Mucosa of descending colon (tissue), 3 donors: ENCODE data around the gene PCDHGA5. TPM values are rescaled to one million over a fixed set of nuclear protein-coding genes. Genes with fewer than 3 reads are reported as not detected.
A peak's percentile ranks its signal among the peaks of the same experiment; 100 is the strongest.

Experiments
- ATAC-seq: fragments of 200-7000 bp; cut with Tn5 transposase; one replicate; pipeline ENCODE4 v1.9.1; 2020; ENCODE audit warnings: mild to moderate bottlenecking, moderate library complexity
- DNase-seq, 3 donors: peaks; one replicate each; pipeline ENCODE4 v3.0.0-alpha.2; 2020
- H3K36me3 ChIP-seq: fragments of 200-600 bp; one replicate; pipeline ENCODE4 v1.8.0; 2021; ENCODE audit warnings: low read depth, mild to moderate bottlenecking
- H3K4me1 ChIP-seq: fragments of 200-600 bp; one replicate; pipeline ENCODE4 v1.8.0; 2021; ENCODE audit warnings: low read depth, mild to moderate bottlenecking
- H3K4me3 ChIP-seq: fragments of 200-600 bp; one replicate; pipeline ENCODE4 v1.8.0; 2021; ENCODE audit warnings: mild to moderate bottlenecking
- H3K9me3 ChIP-seq: fragments of 200-600 bp; one replicate; pipeline ENCODE4 v1.8.0; 2021; ENCODE audit warnings: mild to moderate bottlenecking
- CTCF ChIP-seq: fragments of 200-600 bp; IDR thresholded peaks from one replicate; pipeline ENCODE4 v1.8.0; 2022; ENCODE audit warnings: antibody characterized with exemption, mild to moderate bottlenecking
- intact Hi-C, 2 donors: fragments of 100-400 bp; cut with DNase I in 1 of 2; cut with micrococcal nuclease in 1 of 2; formaldehyde crosslinking; loops; one replicate each; pipeline versions ENCODE4 v1.11.0 to v1.11.1; 2022; cut with DNase I, micrococcal nuclease
- total RNA-seq, 3 donors: library from RNA; stranded (reverse); fragmentation: NEBNext Ultra II Directional in 2 of 3; extraction: Animal tissue kit (Norgen Biotek cat#: 25700) in 2 of 3; gene quantifications; one replicate each; pipeline versions ENCODE4 v1.2.1 to v1.2.4, GENCODE V29; 2021 to 2023
- donor health status: DM: no; HTN: no; CAD: no; lungs with moderate emphysema.
- donor health status: DM: no; HTN: no; CAD: no.
- donor health status: DM: no; HTN: yes; CAD: no.

The PCDHGA5 gene
- total RNA-seq, 3 donors from 2014 or later: 1.2 to 4.2 (median 1.2) TPM

DNA sequence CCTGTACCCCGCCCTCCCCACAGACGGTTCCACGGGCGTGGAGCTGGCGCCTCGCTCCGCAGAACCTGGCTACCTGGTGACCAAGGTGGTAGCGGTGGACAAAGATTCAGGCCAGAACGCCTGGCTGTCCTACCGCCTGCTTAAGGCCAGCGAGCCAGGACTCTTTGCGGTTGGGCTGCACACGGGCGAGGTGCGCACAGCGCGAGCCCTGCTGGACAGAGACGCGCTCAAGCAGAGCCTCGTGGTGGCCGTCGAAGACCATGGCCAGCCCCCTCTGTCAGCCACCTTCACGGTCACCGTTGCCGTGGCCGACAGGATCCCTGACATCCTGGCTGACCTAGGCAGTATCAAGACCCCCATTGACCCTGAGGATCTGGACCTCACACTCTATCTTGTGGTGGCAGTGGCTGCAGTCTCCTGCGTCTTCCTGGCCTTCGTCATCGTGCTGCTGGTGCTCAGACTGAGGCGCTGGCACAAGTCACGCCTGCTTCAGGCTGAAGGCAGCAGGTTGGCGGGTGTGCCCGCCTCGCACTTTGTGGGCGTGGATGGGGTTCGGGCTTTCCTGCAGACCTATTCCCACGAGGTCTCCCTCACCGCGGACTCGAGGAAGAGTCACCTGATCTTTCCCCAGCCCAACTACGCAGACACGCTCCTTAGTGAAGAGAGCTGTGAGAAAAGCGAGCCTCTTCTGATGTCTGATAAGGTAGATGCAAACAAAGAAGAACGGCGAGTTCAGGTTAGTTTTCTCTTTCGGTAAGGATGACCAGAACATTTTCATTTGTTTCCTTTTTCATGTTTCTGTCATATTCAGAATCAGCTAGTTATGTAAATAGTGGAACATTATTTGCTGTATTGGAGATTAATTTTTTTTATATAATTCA lies 2.3 kb downstream of the PCDHGA5 start:
- Histone ChIP-seq H3K4me3 (no peak overlapping the region), H3K9me3 (peaks cover 72% of the 10 kb centered on the region), H3K4me1 (no peaks in the 10 kb centered on the region), H3K36me3 (no peaks in the 10 kb centered on the region)
- intact Hi-C loops: no loop called here
- ATAC-seq (no peak), DNase-seq (no peak)
- TF ChIP-seq CTCF: no peak

GRCh38 chr5:141369994-141370848 lies 6.3 kb downstream of the PCDHGA5 start, which contains the start of gene PCDHGB3:
PCDHGB3 (plus strand) TSS chr5:141370242; CDS start chr5:141370395, 153 bp downstream.
- ATAC-seq: peak; percentile 75
- intact Hi-C loops: no loop called here
- peak in 2 of 3 donors; percentile 29 to 46 for DNase-seq
- no peak for TF ChIP-seq CTCF
- Histone ChIP-seq H3K36me3 (no peaks in the 10 kb centered on the region), H3K4me3 (no peak within 1 kb of the TSS), H3K4me1 (no peaks in the 10 kb centered on the region), H3K9me3 (peaks cover 85% of the 10 kb centered on the region)

GRCh38 chr5:141371572-141372475 lies 7.9 kb downstream of the PCDHGA5 start:
- Histone ChIP-seq H3K4me1 (no peaks in the 10 kb centered on the region), H3K9me3 (peaks cover 83% of the 10 kb centered on the region), H3K36me3 (no peaks in the 10 kb centered on the region), H3K4me3 (no peak overlapping the region)
- intact Hi-C loops: no loop called here
- no peak for DNase-seq
- no peak for TF ChIP-seq CTCF
- ATAC-seq: no peak

DNA sequence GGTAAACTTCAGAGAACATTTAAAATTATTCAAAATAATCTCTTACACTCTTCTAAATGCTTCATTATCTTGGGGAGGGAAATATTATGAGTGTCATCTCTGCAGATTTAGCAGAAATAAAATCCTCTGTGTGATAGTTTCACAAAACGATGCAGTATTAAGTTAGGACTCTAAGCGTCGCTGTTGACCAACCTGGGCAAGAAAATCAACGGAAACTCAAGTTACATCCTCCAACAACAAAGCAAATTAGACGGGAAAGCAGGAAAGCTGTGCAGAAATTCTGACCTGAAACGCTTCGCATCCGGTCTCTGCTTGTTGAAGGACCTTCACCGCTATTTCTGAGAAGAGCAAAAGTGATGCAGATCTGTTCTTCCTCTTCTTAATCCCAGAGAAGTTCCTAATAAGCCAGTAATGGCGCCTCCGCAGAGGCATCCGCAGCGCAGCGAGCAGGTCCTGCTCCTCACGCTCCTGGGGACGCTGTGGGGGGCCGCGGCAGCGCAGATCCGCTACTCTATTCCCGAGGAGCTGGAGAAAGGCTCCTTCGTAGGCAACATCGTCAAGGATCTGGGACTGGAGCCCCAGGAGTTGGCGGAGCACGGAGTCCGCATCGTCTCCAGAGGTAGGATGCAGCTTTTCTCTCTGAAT lies 9.8 kb downstream of the PCDHGA5 start, which contains the start of gene PCDHGA6:
Gene PCDHGA6 (plus strand): TSS at position 219 of the 645 bp plus-strand sequence. CDS start 193 bp downstream, at position 412.
- H3K4me1 ChIP-seq: no peaks in the 10 kb centered on the region
- no peaks in the 10 kb centered on the region for H3K36me3 ChIP-seq
- intact Hi-C loops: no loop called here
- H3K4me3 ChIP-seq: no peak within 1 kb of the TSS
- DNase-seq: no peak
- no peak for ATAC-seq
- peaks cover 88% of the 10 kb centered on the region for H3K9me3 ChIP-seq
- no peak for TF ChIP-seq CTCF
